ENCODE results near the gene ZNF330.

The ZNF330 gene

GRCh38 chr4:141193516-141194034, 27.1 kb upstream of the ZNF330 start:
- no peak for TF ChIP-seq CTCF (IDR thresholded peaks at IDR 0.05; ENCODE audit: low read depth, low read length)
- no peak for DNase-seq (ENCODE audit: extremely low read depth, low read depth)

GRCh38 chr4:141195095-141195707, 25.5 kb upstream of the ZNF330 start:
- TF ChIP-seq CTCF (IDR thresholded peaks at IDR 0.05; ENCODE audit: low read depth, low read length), result no peak
- no peak for DNase-seq (ENCODE audit: extremely low read depth, low read depth)

- no peak for DNase-seq (ENCODE audit: extremely low read depth, low read depth)
- TF ChIP-seq CTCF (IDR thresholded peaks at IDR 0.05; ENCODE audit: low read depth, low read length), result no peak
Observed at GRCh38 chr4:141196227-141196933, 24.3 kb upstream of the ZNF330 start.

GRCh38 chr4:141207961-141208360, 12.7 kb upstream of the ZNF330 start:
- no peak for TF ChIP-seq CTCF (IDR thresholded peaks at IDR 0.05; ENCODE audit: low read depth, low read length)
- no peak for DNase-seq (ENCODE audit: extremely low read depth, low read depth)

- no peak for TF ChIP-seq CTCF (IDR thresholded peaks at IDR 0.05; ENCODE audit: low read depth, low read length)
- no peak for DNase-seq (ENCODE audit: extremely low read depth, low read depth)
Observed at GRCh38 chr4:141210168-141210567, 10.5 kb upstream of the ZNF330 start.

GRCh38 chr4:141213550-141213991, 7.1 kb upstream of the ZNF330 start:
- no peak for DNase-seq (ENCODE audit: extremely low read depth, low read depth)

More at GRCh38 chr4:141213550-141213991, 7.1 kb upstream of the ZNF330 start:
- TF ChIP-seq CTCF (IDR thresholded peaks at IDR 0.05; ENCODE audit: low read depth, low read length), result no peak
